ENCODE results near the gene SORCS2.

SORCS2 gene

GRCh38 chr4:7222521-7222920 lies 30.2 kb downstream of the SORCS2 start:
- no peak for DNase-seq (ENCODE audit: low spot score)

GRCh38 chr4:7223541-7223940 lies 31.2 kb downstream of the SORCS2 start:
- no peak for DNase-seq (ENCODE audit: low spot score)

- DNase-seq (ENCODE audit: low spot score), result no peak
Observed at GRCh38 chr4:7224001-7224400, 31.7 kb downstream of the SORCS2 start.

GRCh38 chr4:7224878-7225533 lies 32.7 kb downstream of the SORCS2 start:
- no peak for DNase-seq (ENCODE audit: low spot score)

- no peak for DNase-seq (ENCODE audit: low spot score)
Observed at GRCh38 chr4:7226439-7226838, 34.1 kb downstream of the SORCS2 start.

- no peak for DNase-seq (ENCODE audit: low spot score)
Observed at GRCh38 chr4:7227008-7227407, 34.7 kb downstream of the SORCS2 start.

GRCh38 chr4:7228734-7229133 lies 36.4 kb downstream of the SORCS2 start:
- no peak for DNase-seq (ENCODE audit: low spot score)

- no peak for DNase-seq (ENCODE audit: low spot score)
Observed at GRCh38 chr4:7232061-7232650, 39.8 kb downstream of the SORCS2 start.

GRCh38 chr4:7233006-7233580 lies 40.8 kb downstream of the SORCS2 start:
- DNase-seq (ENCODE audit: low spot score), result no peak

- DNase-seq (ENCODE audit: low spot score), result no peak
Observed at GRCh38 chr4:7233601-7234000, 41.3 kb downstream of the SORCS2 start.

GRCh38 chr4:7234355-7235029 lies 42.2 kb downstream of the SORCS2 start:
- no peak for DNase-seq (ENCODE audit: low spot score)

- DNase-seq (ENCODE audit: low spot score), result no peak
Observed at GRCh38 chr4:7235030-7235380, 42.7 kb downstream of the SORCS2 start.

GRCh38 chr4:7236847-7237246 lies 44.5 kb downstream of the SORCS2 start:
- DNase-seq (ENCODE audit: low spot score), result no peak

- no peak for DNase-seq (ENCODE audit: low spot score)
Observed at GRCh38 chr4:7237873-7238272, 45.5 kb downstream of the SORCS2 start.

- DNase-seq (ENCODE audit: low spot score), result no peak
Observed at GRCh38 chr4:7238300-7238960, 46.1 kb downstream of the SORCS2 start.

GRCh38 chr4:7239101-7239820 lies 46.9 kb downstream of the SORCS2 start:
- DNase-seq (ENCODE audit: low spot score), result no peak

GRCh38 chr4:7239844-7240243 lies 47.5 kb downstream of the SORCS2 start:
- DNase-seq (ENCODE audit: low spot score), result no peak

GRCh38 chr4:7240306-7240705 lies 48.0 kb downstream of the SORCS2 start:
- DNase-seq (ENCODE audit: low spot score), result no peak

- no peak for DNase-seq (ENCODE audit: low spot score)
Observed at GRCh38 chr4:7241597-7242125, 49.3 kb downstream of the SORCS2 start.

- DNase-seq (ENCODE audit: low spot score), result no peak
Observed at GRCh38 chr4:7242766-7243165, 50.4 kb downstream of the SORCS2 start.

GRCh38 chr4:7243609-7244330 lies 51.4 kb downstream of the SORCS2 start:
- no peak for DNase-seq (ENCODE audit: low spot score)

All from hematopoietic multipotent progenitor cell treated with erythropoietin and hydrocortisone succinate and interleukin-3 and kit ligand, for 15 days (in vitro differentiated cells).